ENCODE measurements around the gene PPARG.
"Not testable (repeated sequence)": the region's sequence is repeated elsewhere in the genome, so short reads cannot be mapped to it uniquely, and the experiment has no call there.

DNA sequence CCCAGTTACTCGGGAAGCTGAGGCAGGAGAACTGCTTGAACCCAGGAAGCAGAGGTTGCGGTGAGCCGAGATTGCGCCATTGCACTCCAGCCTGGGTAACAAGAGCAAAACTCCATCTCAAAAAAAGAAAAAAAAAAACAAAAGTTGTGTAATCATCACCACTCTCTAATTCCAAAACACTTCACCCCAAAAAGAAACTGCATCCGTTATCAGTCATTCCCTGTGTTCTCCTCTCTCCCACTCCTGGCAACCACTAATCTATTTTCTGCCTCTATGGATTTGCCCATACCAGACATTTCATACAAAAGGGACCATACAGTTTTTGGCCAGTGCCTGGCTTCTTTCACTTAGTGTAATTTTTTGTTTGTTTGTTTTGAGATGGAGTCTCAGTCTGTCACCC is 12.0 kb upstream of the PPARG start:
- TF ChIP-seq, protein P1, sequence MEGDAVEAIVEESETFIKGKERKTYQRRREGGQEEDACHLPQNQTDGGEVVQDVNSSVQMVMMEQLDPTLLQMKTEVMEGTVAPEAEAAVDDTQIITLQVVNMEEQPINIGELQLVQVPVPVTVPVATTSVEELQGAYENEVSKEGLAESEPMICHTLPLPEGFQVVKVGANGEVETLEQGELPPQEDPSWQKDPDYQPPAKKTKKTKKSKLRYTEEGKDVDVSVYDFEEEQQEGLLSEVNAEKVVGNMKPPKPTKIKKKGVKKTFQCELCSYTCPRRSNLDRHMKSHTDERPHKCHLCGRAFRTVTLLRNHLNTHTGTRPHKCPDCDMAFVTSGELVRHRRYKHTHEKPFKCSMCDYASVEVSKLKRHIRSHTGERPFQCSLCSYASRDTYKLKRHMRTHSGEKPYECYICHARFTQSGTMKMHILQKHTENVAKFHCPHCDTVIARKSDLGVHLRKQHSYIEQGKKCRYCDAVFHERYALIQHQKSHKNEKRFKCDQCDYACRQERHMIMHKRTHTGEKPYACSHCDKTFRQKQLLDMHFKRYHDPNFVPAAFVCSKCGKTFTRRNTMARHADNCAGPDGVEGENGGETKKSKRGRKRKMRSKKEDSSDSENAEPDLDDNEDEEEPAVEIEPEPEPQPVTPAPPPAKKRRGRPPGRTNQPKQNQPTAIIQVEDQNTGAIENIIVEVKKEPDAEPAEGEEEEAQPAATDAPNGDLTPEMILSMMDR (IDR thresholded peaks at IDR 0.05) = not testable (repeated sequence)
- not testable (repeated sequence) for TF ChIP-seq POLR2AphosphoS5, POLR2A, EP300 (IDR thresholded peaks at IDR 0.05)

Data from stomach (tissue), 4 donors.